Osteoblast (primary cell): ENCODE data around the gene SLC4A11. TPM values are rescaled to one million over a fixed set of nuclear protein-coding genes. Genes with fewer than 3 reads are reported as not detected.
"Not testable (repeated sequence)": the region's sequence is repeated elsewhere in the genome, so short reads cannot be mapped to it uniquely, and the experiment has no call there.

Source experiments
- DNase-seq: peaks from one replicate; pipeline ENCODE4 v3.0.0; 2011; ENCODE audit warnings: low spot score, mixed read lengths; ENCODE audit not compliant: insufficient read length; ENCODE audit errors: missing footprints
- H2AFZ ChIP-seq: 2 replicates; pipeline ENCODE4 v1.6.0; 2011; ENCODE audit warnings: mild to moderate bottlenecking, low read length
- H3K27ac ChIP-seq: 2 replicates; pipeline ENCODE4 v1.5.1; 2011; ENCODE audit warnings: mild to moderate bottlenecking, low read depth, low read length, moderate library complexity
- H3K27me3 ChIP-seq: 2 replicates; pipeline ENCODE4 v1.6.0; 2012; ENCODE audit warnings: mild to moderate bottlenecking, control low read depth, inconsistent platforms, low read length, moderate library complexity; ENCODE audit not compliant: insufficient read depth
- H3K36me3 ChIP-seq: 2 replicates; pipeline ENCODE4 v1.5.1; 2011; ENCODE audit warnings: mild to moderate bottlenecking, low read length, control low read depth, moderate library complexity; ENCODE audit not compliant: insufficient read depth
- H3K4me1 ChIP-seq: 2 replicates; pipeline ENCODE4 v1.5.1; 2011; ENCODE audit warnings: mild to moderate bottlenecking, low read length, control low read depth, moderate library complexity; ENCODE audit not compliant: insufficient read depth
- H3K4me2 ChIP-seq: 2 replicates; pipeline ENCODE4 v1.6.0; 2011; ENCODE audit warnings: mild to moderate bottlenecking, low read length; ENCODE audit not compliant: insufficient read depth
- H3K4me3 ChIP-seq: fragments of 200-600 bp; sonication (generic); 3 replicates; pipeline ENCODE4 v1.5.1; 2012; ENCODE audit warnings: mild to moderate bottlenecking, low read length, inconsistent platforms; ENCODE audit not compliant: insufficient read depth
- H3K79me2 ChIP-seq: 2 replicates; pipeline ENCODE4 v1.6.0; 2012; ENCODE audit warnings: mild to moderate bottlenecking, low read length, control low read depth, inconsistent platforms; ENCODE audit not compliant: insufficient read depth
- H3K9me3 ChIP-seq: 2 replicates; pipeline ENCODE4 v1.5.1; 2011; ENCODE audit warnings: low read depth, low read length, control low read depth
- H4K20me1 ChIP-seq: 2 replicates; pipeline ENCODE4 v1.6.0; 2012; ENCODE audit warnings: mild to moderate bottlenecking, low read length, control low read depth; ENCODE audit not compliant: insufficient read depth
- CTCF ChIP-seq: IDR thresholded peaks from 2 replicates; pipeline ENCODE4 v1.5.1; 2011; ENCODE audit warnings: mild to moderate bottlenecking, low read depth, low read length, moderate library complexity; ENCODE audit errors: extremely low read depth
- total RNA-seq: library from RNA; depleted of rRNA; stranded (reverse); fragments of >200 nt; gene quantifications from 2 replicates; pipeline ENCODE4 v1.2.3, GENCODE V29; 2012

The SLC4A11 gene
- total RNA-seq, 1 donor: under 0.01 TPM

GRCh38 chr20:3188823-3189413 lies 50.1 kb downstream of the SLC4A11 start:
- no peaks in the 10 kb centered on the region for H3K79me2 ChIP-seq
- TF ChIP-seq CTCF: no peak
- DNase-seq: no peak
- no peak overlapping the region for H3K4me3 ChIP-seq
- H3K4me1 ChIP-seq: no peaks in the 10 kb centered on the region
- no peaks in the 10 kb centered on the region for H3K9me3 ChIP-seq
- H2AFZ ChIP-seq: no peak overlapping the region
- H3K36me3 ChIP-seq: peaks cover 44% of the 10 kb centered on the region
- H4K20me1 ChIP-seq: no peaks in the 10 kb centered on the region
- no peak overlapping the region for H3K4me2 ChIP-seq
- no peaks in the 10 kb centered on the region for H3K27me3 ChIP-seq
- H3K27ac ChIP-seq: no peak overlapping the region

- not testable (repeated sequence) for DNase-seq, H3K79me2 ChIP-seq, H3K27me3 ChIP-seq, H3K4me2 ChIP-seq, H3K9me3 ChIP-seq, H3K4me3 ChIP-seq, H3K27ac ChIP-seq, H3K4me1 ChIP-seq, H4K20me1 ChIP-seq, H2AFZ ChIP-seq
- H3K36me3 ChIP-seq: peaks cover 36% of the 10 kb centered on the region
These were observed 51.1 kb downstream of the SLC4A11 start for GRCh38 chr20:3187861-3188260.

GRCh38 chr20:3183896-3184612 lies 54.9 kb downstream of the SLC4A11 start:
- H3K4me3 ChIP-seq: no peak overlapping the region
- H4K20me1 ChIP-seq: no peaks in the 10 kb centered on the region
- TF ChIP-seq CTCF: no peak
- no peak overlapping the region for H3K4me2 ChIP-seq
- no peaks in the 10 kb centered on the region for H3K36me3 ChIP-seq
- no peak overlapping the region for H2AFZ ChIP-seq
- H3K27me3 ChIP-seq: no peaks in the 10 kb centered on the region
- DNase-seq: no peak
- H3K79me2 ChIP-seq: no peaks in the 10 kb centered on the region
- H3K9me3 ChIP-seq: no peaks in the 10 kb centered on the region
- H3K27ac ChIP-seq: no peak overlapping the region
- H3K4me1 ChIP-seq: no peaks in the 10 kb centered on the region

GRCh38 chr20:3182429-3182828 lies 56.6 kb downstream of the SLC4A11 start:
- not testable (repeated sequence) for H3K4me3 ChIP-seq, H3K79me2 ChIP-seq, H3K4me1 ChIP-seq, H4K20me1 ChIP-seq, H3K27me3 ChIP-seq, H3K9me3 ChIP-seq, H3K36me3 ChIP-seq, H3K27ac ChIP-seq, H3K4me2 ChIP-seq, DNase-seq, H2AFZ ChIP-seq

GRCh38 chr20:3181270-3181669 lies 57.7 kb downstream of the SLC4A11 start:
- Histone ChIP-seq H3K27ac (no peak overlapping the region), H3K4me3 (no peak overlapping the region), H3K4me2 (no peak overlapping the region), H3K9me3 (no peaks in the 10 kb centered on the region), H3K36me3 (no peaks in the 10 kb centered on the region), H2AFZ (no peak overlapping the region), H3K79me2 (no peaks in the 10 kb centered on the region), H3K27me3 (no peaks in the 10 kb centered on the region), H4K20me1 (no peaks in the 10 kb centered on the region), H3K4me1 (no peaks in the 10 kb centered on the region)
- no peak for TF ChIP-seq CTCF
- no peak for DNase-seq
